ENCODE results near the gene UBE4B.

The UBE4B gene

GRCh38 chr1:10121688-10122087 is 88.9 kb downstream of the UBE4B start:
- no peak for DNase-seq

- no peak for DNase-seq
Observed at GRCh38 chr1:10122926-10123325, 90.2 kb downstream of the UBE4B start.

DNA sequence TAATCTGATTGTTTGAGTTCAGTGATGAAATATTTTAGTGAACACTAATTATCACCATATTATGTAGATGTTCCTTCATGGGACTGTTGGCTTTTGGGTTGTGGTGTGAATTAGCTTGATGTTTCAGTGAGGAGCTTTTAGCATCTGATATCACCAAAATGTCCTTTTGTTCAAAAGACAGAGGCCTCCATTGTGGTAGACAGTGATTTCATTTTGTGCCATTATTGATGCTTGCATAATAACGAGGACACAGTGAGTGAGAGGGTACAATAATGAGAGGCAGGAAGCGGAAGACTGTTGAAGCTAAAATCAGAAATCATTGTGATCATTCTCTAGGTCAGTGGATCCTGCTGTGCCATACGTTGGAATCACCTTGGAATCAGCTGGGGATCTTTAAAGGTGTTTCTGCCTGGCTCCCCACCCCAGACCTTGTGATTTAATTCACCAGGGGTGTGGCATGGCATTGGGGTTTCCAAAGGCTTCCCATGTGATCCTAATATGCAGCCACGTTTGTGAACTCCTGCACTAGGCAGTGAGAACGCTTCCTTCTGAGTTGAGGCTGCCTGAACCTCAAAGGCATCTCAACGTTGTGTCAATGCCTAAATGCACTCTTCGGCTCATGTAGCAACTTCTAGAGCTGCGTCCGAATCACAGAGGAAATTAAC is 95.5 kb downstream of the UBE4B start:
- DNase-seq = no peak

- DNase-seq = no peak
Observed at GRCh38 chr1:10132316-10132715, 99.6 kb downstream of the UBE4B start.

- no peak for DNase-seq
Observed at GRCh38 chr1:10132852-10133251, 100.1 kb downstream of the UBE4B start.

GRCh38 chr1:10140981-10141380 is 108.2 kb downstream of the UBE4B start:
- DNase-seq = no peak

DNA sequence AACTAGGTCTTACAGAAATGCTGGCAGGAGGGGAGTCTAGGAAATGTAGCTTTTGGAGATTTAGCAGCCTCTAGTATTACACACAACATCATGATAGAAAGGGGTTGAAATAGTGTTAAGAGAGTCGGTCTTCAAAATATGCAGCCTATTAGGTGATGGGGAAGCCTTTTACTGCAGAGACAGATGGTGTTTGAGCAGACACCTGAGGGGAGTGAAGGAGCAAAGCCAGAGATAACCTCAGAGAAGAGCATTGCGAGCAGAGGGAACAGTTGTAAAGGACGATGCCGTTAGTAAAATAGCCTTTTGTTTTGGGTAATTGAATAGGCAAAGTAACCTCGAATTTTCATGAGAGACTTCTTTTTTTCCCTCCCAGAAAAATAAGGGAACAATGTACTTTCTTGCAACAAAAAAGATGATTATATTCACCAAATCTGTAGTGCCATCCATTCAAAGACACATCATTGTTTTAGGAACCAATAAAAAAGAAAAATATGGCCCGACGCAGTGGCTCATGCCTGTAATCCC is 111.3 kb downstream of the UBE4B start:
- no peak for DNase-seq

DNA sequence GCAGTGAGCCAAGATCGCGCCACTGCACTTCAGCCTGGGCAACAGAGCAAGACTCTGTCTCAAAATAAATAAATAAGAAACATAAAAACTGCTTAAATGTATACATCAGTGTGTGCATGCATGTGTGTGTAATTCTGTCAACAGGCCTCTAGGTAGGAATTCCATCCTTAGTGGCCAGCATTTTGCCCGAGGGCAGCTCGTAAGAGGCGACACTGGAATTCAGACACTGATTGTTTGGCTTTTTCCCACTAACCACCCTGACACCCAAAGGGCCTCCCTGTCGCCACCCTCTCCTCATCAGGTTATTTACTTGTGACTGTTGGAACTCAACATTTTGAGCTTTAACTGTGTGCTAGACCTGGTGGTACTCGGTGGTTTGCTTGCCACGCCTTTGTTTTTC is 113.6 kb downstream of the UBE4B start:
- DNase-seq = no peak

DNA sequence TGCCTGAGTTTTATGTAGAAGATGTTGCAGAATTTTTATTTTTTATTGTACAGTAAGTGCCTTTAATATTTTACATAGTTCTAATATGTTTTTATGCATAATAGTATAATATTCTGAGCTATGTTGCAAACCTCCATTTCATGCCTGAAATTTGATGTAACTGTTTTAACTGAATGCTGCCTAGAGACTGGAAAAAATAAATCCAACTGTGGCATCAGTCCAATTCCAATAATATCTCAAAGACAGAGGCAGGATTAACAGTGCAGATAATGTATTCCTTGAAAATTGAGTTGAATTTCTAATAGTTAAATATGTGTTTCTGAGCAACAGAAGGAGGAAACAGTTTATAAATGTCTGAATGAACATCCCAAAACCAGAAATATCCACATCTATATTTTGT is 116.5 kb downstream of the UBE4B start:
- no peak for DNase-seq

DNA sequence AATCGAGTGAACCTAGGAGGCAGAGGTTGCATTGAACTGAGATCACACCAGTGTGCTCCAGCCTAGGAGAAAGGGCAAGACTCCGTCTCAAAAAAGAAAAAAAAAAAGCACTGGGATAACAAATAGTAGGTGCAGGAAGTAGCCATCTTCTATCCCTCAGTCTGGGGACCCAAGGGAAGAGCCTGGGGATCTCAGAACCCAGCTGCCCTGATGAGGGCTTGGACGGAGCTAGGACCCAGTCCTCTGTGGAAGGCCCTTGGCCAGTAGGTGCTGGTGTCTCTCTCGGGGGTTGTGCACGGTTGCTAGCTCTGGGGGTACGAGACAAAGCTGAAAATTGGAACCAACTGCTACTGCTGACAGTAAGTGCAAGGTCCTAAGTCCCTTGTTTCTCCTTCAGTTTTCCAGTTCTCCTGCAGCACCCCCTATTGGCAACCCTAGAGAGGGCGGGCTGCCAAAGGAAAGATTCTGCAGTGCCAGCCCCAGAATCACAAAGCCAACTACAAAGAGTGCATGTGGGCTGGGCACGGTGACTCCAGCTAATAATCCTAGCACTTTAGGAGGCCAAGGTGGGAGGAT is 120.0 kb downstream of the UBE4B start:
- no peak for DNase-seq

- DNase-seq = no peak
Observed at GRCh38 chr1:10155087-10155712, 122.4 kb downstream of the UBE4B start.

GRCh38 chr1:10160173-10160572 is 127.4 kb downstream of the UBE4B start:
- DNase-seq = no peak

GRCh38 chr1:10160907-10161490 is 128.2 kb downstream of the UBE4B start:
- no peak for DNase-seq

DNA sequence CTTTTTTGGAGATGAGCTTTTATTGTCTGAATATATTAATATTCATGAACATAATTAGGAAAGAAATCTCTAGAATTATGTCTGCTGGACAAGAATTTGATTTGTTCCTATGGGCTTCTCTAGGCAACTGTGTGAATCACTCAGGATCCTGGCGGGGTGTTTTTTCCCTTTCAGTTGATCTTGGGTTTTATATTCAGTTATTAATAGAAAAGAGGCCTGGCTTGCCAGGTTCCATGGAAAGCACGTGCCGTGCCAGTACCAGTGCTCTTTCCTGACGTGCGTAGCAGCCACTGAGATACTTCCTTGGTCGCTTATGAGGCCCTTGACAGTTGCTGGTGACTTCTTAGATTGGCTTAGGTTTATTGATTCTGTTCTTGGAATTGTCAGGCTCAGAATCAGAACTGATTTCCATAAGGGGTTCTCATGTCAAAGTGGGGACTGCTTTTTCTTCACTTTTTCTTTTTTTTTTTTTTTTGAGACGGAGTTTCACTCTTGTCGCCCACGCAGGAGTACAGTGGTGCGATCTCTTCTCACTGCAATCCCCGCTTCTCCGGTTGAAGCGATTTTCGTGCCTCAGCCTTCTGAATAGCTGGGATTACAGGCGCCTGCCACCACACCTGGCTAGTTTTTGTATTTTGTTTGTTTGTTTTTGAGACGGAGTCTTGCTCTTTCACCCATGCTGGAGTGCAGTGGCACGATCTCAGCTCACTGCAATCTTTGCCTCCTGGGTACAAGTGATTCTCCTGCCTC is 129.0 kb downstream of the UBE4B start:
- no peak for DNase-seq

GRCh38 chr1:10168912-10169514 is 136.3 kb downstream of the UBE4B start:
- DNase-seq = no peak

DNA sequence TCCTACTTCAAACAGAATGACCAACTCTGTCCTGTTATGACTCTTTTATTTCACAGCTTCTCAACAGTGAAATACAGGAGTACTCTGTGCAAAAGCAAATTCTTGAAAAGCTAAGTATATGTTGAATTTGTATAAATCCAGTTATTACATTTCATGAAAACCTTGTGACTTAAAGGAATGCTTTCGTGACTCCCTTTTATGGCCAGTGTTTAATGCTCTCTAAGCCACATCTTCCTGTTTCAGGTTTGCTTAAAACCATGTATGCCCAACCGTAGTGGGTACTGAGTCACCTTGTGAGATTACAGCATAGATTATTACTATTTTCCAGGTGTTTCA is 137.4 kb downstream of the UBE4B start:
- no peak for DNase-seq

DNA sequence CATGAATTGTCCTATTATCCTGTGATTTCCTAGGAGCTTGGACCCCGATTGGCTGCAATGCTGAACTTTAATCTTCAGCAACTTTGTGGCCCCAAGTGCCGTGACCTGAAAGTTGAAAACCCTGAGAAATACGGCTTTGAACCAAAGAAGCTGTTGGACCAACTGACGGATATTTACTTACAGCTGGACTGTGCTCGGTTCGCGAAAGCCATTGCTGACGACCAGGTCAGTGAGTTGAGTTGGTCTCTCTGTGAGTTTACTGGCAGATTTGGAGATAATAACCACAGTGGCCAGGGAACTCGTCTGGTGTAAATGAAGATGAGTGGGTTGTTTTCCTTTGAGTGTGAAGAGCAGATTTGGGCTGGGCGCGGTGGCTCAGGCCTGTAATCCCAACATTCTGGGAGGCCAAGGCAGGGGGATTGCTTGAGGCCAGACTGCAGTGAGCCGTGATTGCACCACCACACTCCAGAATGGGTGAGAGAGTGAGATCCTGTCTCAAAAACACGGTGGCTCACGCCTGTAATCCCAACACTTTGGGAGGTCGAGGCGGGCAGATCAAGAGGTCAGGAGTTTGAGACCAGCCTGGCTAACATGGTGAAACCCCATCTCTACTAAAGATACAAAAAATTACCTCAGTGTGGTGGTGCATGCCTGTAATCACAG is 138.5 kb downstream of the UBE4B start:
- no peak for DNase-seq

- no peak for DNase-seq
Observed at GRCh38 chr1:10171995-10172669, 139.4 kb downstream of the UBE4B start.

- no peak for DNase-seq
Observed at GRCh38 chr1:10173582-10173981, 140.8 kb downstream of the UBE4B start.

GRCh38 chr1:10177876-10178275 is 145.1 kb downstream of the UBE4B start:
- DNase-seq = no peak

- no peak for DNase-seq
Observed at GRCh38 chr1:10178597-10179405, 146.0 kb downstream of the UBE4B start.
